Peyer's patch (tissue), 4 donors: Measurements from ENCODE around the gene LFNG. TPM values are rescaled to one million over a fixed set of nuclear protein-coding genes. Genes with fewer than 3 reads are reported as not detected.

ENCODE experiments used
- DNase-seq, 3 donors: peaks; one replicate each; pipeline ENCODE4 v3.0.0-alpha.2; 2017 to 2019
- H3K27ac ChIP-seq, 4 donors: fragments of 200-600 bp; sonication (generic); one replicate each; pipeline ENCODE4 v1.5.1; 2016 to 2019
- H3K27me3 ChIP-seq, 2 donors: fragments of 200-600 bp; sonication (generic); one replicate each; pipeline ENCODE4 v1.5.1; 2019
- H3K36me3 ChIP-seq, 3 donors: fragments of 200-600 bp; sonication (generic); one replicate each; pipeline ENCODE4 v1.5.1; 2016 to 2019
- H3K4me1 ChIP-seq, 4 donors: fragments of 200-600 bp; sonication (generic); one replicate each; pipeline ENCODE4 v1.5.1; 2016 to 2019
- H3K4me3 ChIP-seq, 4 donors: fragments of 200-600 bp; sonication (generic); 1 replicate in 3 of 4; 2 replicates in 1 of 4; pipeline ENCODE4 v1.5.1; 2016 to 2019; ENCODE audit warnings: mild to moderate bottlenecking in 1 of 4
- H3K9me3 ChIP-seq, 4 donors: fragments of 200-600 bp; sonication (generic); one replicate each; pipeline ENCODE4 v1.5.1; 2016 to 2019; ENCODE audit warnings: mild to moderate bottlenecking in 1 of 4
- POLR2A ChIP-seq, 2 donors: fragments of 450-650 bp; IDR thresholded peaks; one replicate each; pipeline ENCODE4 v1.5.1; 2017; ENCODE audit warnings: antibody characterized with exemption in 2 of 2, mild to moderate bottlenecking in 2 of 2, moderate library complexity in 2 of 2
- total RNA-seq, 4 donors: library from RNA; depleted of rRNA; stranded (reverse); fragments of >200 nt; gene quantifications; one replicate each; pipeline ENCODE4 v1.1.0, GENCODE V29; 2016
- TF ChIP-seq, protein P1 (sequence below), 6 experiments: fragments of 450-650 bp in 4 of 6; fragments of 200-600 bp in 2 of 6; sonication (generic) in 1 of 6; IDR thresholded peaks; one replicate each; pipeline ENCODE4 v1.5.1; 2017 to 2019; ENCODE audit warnings: antibody characterized with exemption in 6 of 6, mild to moderate bottlenecking in 3 of 6, moderate library complexity in 1 of 6

LFNG gene, protein sequence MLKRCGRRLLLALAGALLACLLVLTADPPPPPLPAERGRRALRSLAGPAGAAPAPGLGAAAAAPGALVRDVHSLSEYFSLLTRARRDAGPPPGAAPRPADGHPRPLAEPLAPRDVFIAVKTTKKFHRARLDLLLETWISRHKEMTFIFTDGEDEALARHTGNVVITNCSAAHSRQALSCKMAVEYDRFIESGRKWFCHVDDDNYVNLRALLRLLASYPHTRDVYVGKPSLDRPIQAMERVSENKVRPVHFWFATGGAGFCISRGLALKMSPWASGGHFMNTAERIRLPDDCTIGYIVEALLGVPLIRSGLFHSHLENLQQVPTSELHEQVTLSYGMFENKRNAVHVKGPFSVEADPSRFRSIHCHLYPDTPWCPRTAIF
- 100 to 1,000 TPM in 1 of 4 donors, 10 to 100 TPM in 3; 22.3 to 104 (median 41.7) TPM for total RNA-seq

- H3K4me3 ChIP-seq, result peak within 1 kb of the TSS; percentile 65 to 73 (median 70)
- no peaks in the 10 kb centered on the region for H3K36me3 ChIP-seq
- no peaks in the 10 kb centered on the region for H3K27me3 ChIP-seq
- peaks cover 9 to 51% (median 44%) of the 10 kb centered on the region in 4 donors for H3K4me1 ChIP-seq
- H3K27ac ChIP-seq, result peak within 1 kb of the TSS; percentile 52 to 99 (median 94)
- TF ChIP-seq, protein P1, sequence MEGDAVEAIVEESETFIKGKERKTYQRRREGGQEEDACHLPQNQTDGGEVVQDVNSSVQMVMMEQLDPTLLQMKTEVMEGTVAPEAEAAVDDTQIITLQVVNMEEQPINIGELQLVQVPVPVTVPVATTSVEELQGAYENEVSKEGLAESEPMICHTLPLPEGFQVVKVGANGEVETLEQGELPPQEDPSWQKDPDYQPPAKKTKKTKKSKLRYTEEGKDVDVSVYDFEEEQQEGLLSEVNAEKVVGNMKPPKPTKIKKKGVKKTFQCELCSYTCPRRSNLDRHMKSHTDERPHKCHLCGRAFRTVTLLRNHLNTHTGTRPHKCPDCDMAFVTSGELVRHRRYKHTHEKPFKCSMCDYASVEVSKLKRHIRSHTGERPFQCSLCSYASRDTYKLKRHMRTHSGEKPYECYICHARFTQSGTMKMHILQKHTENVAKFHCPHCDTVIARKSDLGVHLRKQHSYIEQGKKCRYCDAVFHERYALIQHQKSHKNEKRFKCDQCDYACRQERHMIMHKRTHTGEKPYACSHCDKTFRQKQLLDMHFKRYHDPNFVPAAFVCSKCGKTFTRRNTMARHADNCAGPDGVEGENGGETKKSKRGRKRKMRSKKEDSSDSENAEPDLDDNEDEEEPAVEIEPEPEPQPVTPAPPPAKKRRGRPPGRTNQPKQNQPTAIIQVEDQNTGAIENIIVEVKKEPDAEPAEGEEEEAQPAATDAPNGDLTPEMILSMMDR (IDR thresholded peaks at IDR 0.05), result peak in 1 of 6 experiments; percentile 2
- peak; percentile 94 to 96 for TF ChIP-seq POLR2A (IDR thresholded peaks at IDR 0.05)
- DNase-seq, result peak; percentile 92 to 96 (median 94)
- no peaks in the 10 kb centered on the region for H3K9me3 ChIP-seq
Observed at GRCh38 chr7:2519119-2519930, at the start of gene LFNG. TSS of gene LFNG (plus strand) at chr7:2519774. CDS start at chr7:2519862, 88 bp downstream.

GRCh38 chr7:2470204-2471021 lies 49.2 kb upstream of the LFNG start:
- Histone ChIP-seq H3K36me3 (no peaks in the 10 kb centered on the region), H3K9me3 (no peaks in the 10 kb centered on the region), H3K27ac (no peak overlapping the region), H3K4me3 (no peak overlapping the region), H3K27me3 (no peaks in the 10 kb centered on the region), H3K4me1 (no peaks in the 10 kb centered on the region)
- TF ChIP-seq POLR2A (IDR thresholded peaks at IDR 0.05), result no peak
- TF ChIP-seq, protein P1 (IDR thresholded peaks at IDR 0.05), result no peak
- DNase-seq, result no peak

DNA sequence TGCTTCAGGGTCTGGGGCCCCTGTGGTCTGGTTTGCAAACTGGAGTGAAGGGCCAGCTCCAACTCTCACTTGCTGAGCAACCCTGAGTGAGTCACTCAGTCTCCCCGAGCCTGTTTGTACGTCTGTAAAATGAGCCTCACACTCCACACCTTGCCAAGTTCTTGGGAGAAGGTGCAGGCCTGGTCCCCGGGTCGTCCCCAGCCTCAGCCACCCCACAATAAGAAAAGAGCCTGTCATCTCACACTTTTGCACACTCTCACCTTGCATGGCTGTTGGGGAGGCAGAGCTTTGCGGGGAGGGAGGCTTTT lies 48.6 kb upstream of the LFNG start:
- no peaks in the 10 kb centered on the region for H3K27me3 ChIP-seq
- no peak overlapping the region for H3K4me3 ChIP-seq
- H3K36me3 ChIP-seq, result no peaks in the 10 kb centered on the region
- no peak overlapping the region for H3K27ac ChIP-seq
- DNase-seq, result peak in 1 of 3 donors; percentile 33
- TF ChIP-seq, protein P1 (IDR thresholded peaks at IDR 0.05), result no peak
- TF ChIP-seq POLR2A (IDR thresholded peaks at IDR 0.05), result no peak
- H3K9me3 ChIP-seq, result no peaks in the 10 kb centered on the region
- H3K4me1 ChIP-seq, result no peaks in the 10 kb centered on the region

DNA sequence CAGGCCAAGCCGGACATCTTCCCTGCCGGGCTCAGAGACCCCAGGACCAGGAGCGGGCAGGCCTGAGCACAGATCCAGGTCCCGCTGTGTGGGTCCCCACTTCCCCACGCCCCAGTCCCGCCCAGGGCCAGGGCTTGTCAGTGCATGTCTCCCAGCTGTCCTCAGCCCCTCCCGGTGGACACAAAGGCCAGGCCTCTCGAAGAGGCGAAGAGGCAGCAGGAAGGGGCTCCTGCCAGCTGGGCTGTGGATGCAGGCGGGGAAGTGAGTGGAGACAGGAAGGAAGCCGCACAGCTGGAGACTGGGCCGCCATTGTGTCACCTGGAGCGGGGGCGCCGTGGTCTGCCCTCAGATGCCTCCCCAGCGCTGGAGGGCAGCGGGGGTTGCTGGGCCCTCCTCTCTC lies 48.2 kb upstream of the LFNG start:
- no peaks in the 10 kb centered on the region for H3K36me3 ChIP-seq
- no peaks in the 10 kb centered on the region for H3K9me3 ChIP-seq
- H3K27me3 ChIP-seq, result no peaks in the 10 kb centered on the region
- TF ChIP-seq, protein P1 (IDR thresholded peaks at IDR 0.05), result no peak
- TF ChIP-seq POLR2A (IDR thresholded peaks at IDR 0.05), result no peak
- peak in 1 of 3 donors; percentile 49 for DNase-seq
- no peak overlapping the region for H3K4me3 ChIP-seq
- no peaks in the 10 kb centered on the region for H3K4me1 ChIP-seq
- H3K27ac ChIP-seq, result no peak overlapping the region

- H3K27me3 ChIP-seq, result no peaks in the 10 kb centered on the region
- H3K27ac ChIP-seq, result no peak overlapping the region
- H3K4me3 ChIP-seq, result no peak overlapping the region
- no peaks in the 10 kb centered on the region for H3K36me3 ChIP-seq
- TF ChIP-seq, protein P1 (IDR thresholded peaks at IDR 0.05), result no peak
- TF ChIP-seq POLR2A (IDR thresholded peaks at IDR 0.05), result no peak
- no peaks in the 10 kb centered on the region for H3K9me3 ChIP-seq
- no peak for DNase-seq
- peaks cover 0 to 8% (median 4%) of the 10 kb centered on the region in 4 donors for H3K4me1 ChIP-seq
Observed at GRCh38 chr7:2472739-2473138, 46.8 kb upstream of the LFNG start.
